ENCODE measurements around the gene TMEM238L.

Gene TMEM238L

GRCh38 chr17:10772425-10773380 lies 31.2 kb downstream of the TMEM238L start:
- peak; percentile 10 to 16 for DNase-seq

- no peak for DNase-seq
Observed at GRCh38 chr17:10771148-10771547, 32.8 kb downstream of the TMEM238L start.

- DNase-seq, result no peak
Observed at GRCh38 chr17:10769840-10770239, 34.1 kb downstream of the TMEM238L start.

- no peak for DNase-seq
Observed at GRCh38 chr17:10768750-10769251, 35.1 kb downstream of the TMEM238L start.

- DNase-seq, result no peak
Observed at GRCh38 chr17:10767232-10767631, 36.7 kb downstream of the TMEM238L start.

GRCh38 chr17:10762037-10762436 lies 41.9 kb downstream of the TMEM238L start:
- no peak for DNase-seq

- DNase-seq, result no peak
Observed at GRCh38 chr17:10761281-10761680, 42.6 kb downstream of the TMEM238L start.

- DNase-seq, result no peak
Observed at GRCh38 chr17:10758062-10758461, 45.8 kb downstream of the TMEM238L start.

- no peak for DNase-seq
Observed at GRCh38 chr17:10757647-10758046, 46.3 kb downstream of the TMEM238L start.

- DNase-seq, result no peak
Observed at GRCh38 chr17:10757067-10757466, 46.8 kb downstream of the TMEM238L start.

GRCh38 chr17:10756619-10757018 lies 47.3 kb downstream of the TMEM238L start:
- DNase-seq, result no peak

- DNase-seq, result no peak
Observed at GRCh38 chr17:10756185-10756584, 47.7 kb downstream of the TMEM238L start.

- no peak for DNase-seq
Observed at GRCh38 chr17:10755592-10756127, 48.2 kb downstream of the TMEM238L start.

GRCh38 chr17:10754861-10755591 lies 48.9 kb downstream of the TMEM238L start:
- no peak for DNase-seq

GRCh38 chr17:10754109-10754508 lies 49.8 kb downstream of the TMEM238L start:
- peak in 1 of 2 experiments; percentile 10 for DNase-seq

- DNase-seq, result no peak
Observed at GRCh38 chr17:10752696-10753095, 51.2 kb downstream of the TMEM238L start.

- DNase-seq, result no peak
Observed at GRCh38 chr17:10751563-10751962, 52.3 kb downstream of the TMEM238L start.

GRCh38 chr17:10750210-10750609 lies 53.7 kb downstream of the TMEM238L start:
- DNase-seq, result no peak

- no peak for DNase-seq
Observed at GRCh38 chr17:10748531-10749181, 55.2 kb downstream of the TMEM238L start.

GRCh38 chr17:10745231-10745630 lies 58.7 kb downstream of the TMEM238L start:
- DNase-seq, result no peak

All from activated CD4-positive, alpha-beta T cell treated with anti-CD3 and anti-CD28 coated beads, Interleukin-2, amount 50 U/mL, for 4 hours (primary cell).